ENCODE data around the gene GPR132. TPM values are rescaled to one million over a fixed set of nuclear protein-coding genes. Genes with fewer than 3 reads are reported as not detected.

The GPR132 gene
- total and polyA plus RNA-seq, 2 of the 13 experiments (the other 11 are each of a cell fraction or from before 2014, with no cell fraction given), result not detected

DNA sequence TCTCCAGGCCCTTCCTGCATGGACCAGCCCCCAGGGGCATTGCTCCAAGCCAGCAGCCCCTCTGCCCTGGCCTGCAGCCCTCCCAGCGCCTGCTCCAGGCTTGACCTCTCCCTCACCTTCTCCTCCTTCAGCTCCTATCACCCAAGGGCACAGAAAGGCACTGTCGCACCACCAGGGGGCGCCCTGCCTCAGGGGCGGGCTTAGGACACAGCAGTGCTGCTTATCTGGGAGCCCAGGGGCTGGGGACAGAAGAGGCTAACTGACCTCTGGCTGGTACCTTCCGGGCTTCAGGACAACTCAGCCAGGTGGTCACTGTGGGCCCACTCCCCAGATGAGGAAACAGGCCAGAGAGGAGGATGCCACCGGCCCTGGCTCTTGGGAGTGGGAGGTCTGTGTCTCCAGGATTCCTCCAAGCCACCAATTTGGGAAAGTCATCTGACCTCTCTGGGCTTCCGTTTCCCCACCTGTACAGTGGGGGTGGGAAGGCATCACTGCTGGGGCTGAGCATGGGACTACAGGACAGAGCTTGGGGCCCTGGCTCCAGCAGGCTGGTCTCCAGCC, 25.3 kb upstream of the GPR132 start (continued):
- TF ChIP-seq, protein P1, sequence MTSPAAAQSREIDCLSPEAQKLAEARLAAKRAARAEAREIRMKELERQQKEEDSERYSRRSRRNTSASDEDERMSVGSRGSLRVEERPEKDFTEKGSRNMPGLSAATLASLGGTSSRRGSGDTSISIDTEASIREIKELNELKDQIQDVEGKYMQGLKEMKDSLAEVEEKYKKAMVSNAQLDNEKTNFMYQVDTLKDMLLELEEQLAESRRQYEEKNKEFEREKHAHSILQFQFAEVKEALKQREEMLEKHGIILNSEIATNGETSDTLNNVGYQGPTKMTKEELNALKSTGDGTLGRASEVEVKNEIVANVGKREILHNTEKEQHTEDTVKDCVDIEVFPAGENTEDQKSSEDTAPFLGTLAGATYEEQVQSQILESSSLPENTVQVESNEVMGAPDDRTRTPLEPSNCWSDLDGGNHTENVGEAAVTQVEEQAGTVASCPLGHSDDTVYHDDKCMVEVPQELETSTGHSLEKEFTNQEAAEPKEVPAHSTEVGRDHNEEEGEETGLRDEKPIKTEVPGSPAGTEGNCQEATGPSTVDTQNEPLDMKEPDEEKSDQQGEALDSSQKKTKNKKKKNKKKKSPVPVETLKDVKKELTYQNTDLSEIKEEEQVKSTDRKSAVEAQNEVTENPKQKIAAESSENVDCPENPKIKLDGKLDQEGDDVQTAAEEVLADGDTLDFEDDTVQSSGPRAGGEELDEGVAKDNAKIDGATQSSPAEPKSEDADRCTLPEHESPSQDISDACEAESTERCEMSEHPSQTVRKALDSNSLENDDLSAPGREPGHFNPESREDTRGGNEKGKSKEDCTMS (CRISPR knock-in tag; conservative IDR thresholded peaks at IDR 0.05), result no peak
- peak; percentile 72; the same call in 1 of the 2 replicates for TF ChIP-seq RXRA (CRISPR knock-in tag; IDR thresholded peaks at IDR 0.05)
- peak; percentile 60; the same call in 1 of the 2 replicates for TF ChIP-seq PITX1 (CRISPR knock-in tag; IDR thresholded peaks at IDR 0.05)
- peak; percentile 20; the same call in 1 of the 2 replicates for TF ChIP-seq SALL1 (CRISPR knock-in tag; IDR thresholded peaks at IDR 0.05)
- 0 out of 2 replicates have a peak, but pooled peaks have one; percentile 28 for TF ChIP-seq ZSCAN31 (CRISPR knock-in tag; IDR thresholded peaks at IDR 0.05; ENCODE audit: low read depth)
- 0 out of 2 replicates have a peak, but pooled peaks have one; percentile 19 for TF ChIP-seq MED1 (CRISPR knock-in tag; IDR thresholded peaks at IDR 0.05)
- peak; percentile 17 for TF ChIP-seq HNRNPLL (IDR thresholded peaks at IDR 0.05; ENCODE audit: low read depth, low read length, poor library complexity, severe bottlenecking)
- TF ChIP-seq, protein P2, sequence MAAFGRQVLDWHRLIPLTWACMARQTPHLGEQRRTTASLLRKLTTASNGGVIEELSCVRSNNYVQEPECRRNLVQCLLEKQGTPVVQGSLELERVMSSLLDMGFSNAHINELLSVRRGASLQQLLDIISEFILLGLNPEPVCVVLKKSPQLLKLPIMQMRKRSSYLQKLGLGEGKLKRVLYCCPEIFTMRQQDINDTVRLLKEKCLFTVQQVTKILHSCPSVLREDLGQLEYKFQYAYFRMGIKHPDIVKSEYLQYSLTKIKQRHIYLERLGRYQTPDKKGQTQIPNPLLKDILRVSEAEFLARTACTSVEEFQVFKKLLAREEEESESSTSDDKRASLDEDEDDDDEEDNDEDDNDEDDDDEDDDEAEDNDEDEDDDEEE (CRISPR knock-in tag; IDR thresholded peaks at IDR 0.05), result 0 out of 2 replicates have a peak, but pooled peaks have one; percentile 54
- TF ChIP-seq, protein P3, sequence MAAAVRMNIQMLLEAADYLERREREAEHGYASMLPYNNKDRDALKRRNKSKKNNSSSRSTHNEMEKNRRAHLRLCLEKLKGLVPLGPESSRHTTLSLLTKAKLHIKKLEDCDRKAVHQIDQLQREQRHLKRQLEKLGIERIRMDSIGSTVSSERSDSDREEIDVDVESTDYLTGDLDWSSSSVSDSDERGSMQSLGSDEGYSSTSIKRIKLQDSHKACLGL (CRISPR knock-in tag; IDR thresholded peaks at IDR 0.05), result 0 out of 2 replicates have a peak, but pooled peaks have one; percentile 8
- peak in 1 of 2 experiments; percentile 40; a peak in 1 of 4 replicates for TF ChIP-seq NR2F1 (CRISPR knock-in tag; IDR thresholded peaks at IDR 0.05)
- no peak for TF ChIP-seq FOSL1 (CRISPR knock-in tag; IDR thresholded peaks at IDR 0.05; ENCODE audit: borderline replicate concordance)
- TF ChIP-seq RARA (CRISPR knock-in tag; IDR thresholded peaks at IDR 0.05), result peak; percentile 51
- TF ChIP-seq ZNF629 (CRISPR knock-in tag; conservative IDR thresholded peaks at IDR 0.05), result 0 out of 2 replicates have a peak, but pooled peaks have one; percentile 5
- TF ChIP-seq GATAD1 (CRISPR knock-in tag; IDR thresholded peaks at IDR 0.05), result peak; percentile 18; the same call in 1 of the 2 replicates
- TF ChIP-seq TBX2 (CRISPR knock-in tag; IDR thresholded peaks at IDR 0.05; ENCODE audit: borderline replicate concordance), result 0 out of 2 replicates have a peak, but pooled peaks have one; percentile 31
- no peak for TF ChIP-seq SP1 (IDR thresholded peaks at IDR 0.05)
- peak; percentile 76 for TF ChIP-seq SP1 (CRISPR knock-in tag; IDR thresholded peaks at IDR 0.05)
- TF ChIP-seq, protein P4, sequence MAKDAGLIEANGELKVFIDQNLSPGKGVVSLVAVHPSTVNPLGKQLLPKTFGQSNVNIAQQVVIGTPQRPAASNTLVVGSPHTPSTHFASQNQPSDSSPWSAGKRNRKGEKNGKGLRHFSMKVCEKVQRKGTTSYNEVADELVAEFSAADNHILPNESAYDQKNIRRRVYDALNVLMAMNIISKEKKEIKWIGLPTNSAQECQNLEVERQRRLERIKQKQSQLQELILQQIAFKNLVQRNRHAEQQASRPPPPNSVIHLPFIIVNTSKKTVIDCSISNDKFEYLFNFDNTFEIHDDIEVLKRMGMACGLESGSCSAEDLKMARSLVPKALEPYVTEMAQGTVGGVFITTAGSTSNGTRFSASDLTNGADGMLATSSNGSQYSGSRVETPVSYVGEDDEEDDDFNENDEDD (CRISPR knock-in tag; IDR thresholded peaks at IDR 0.05; ENCODE audit: borderline replicate concordance), result 0 out of 2 replicates have a peak, but pooled peaks have one; percentile 28
- TF ChIP-seq, protein P5, sequence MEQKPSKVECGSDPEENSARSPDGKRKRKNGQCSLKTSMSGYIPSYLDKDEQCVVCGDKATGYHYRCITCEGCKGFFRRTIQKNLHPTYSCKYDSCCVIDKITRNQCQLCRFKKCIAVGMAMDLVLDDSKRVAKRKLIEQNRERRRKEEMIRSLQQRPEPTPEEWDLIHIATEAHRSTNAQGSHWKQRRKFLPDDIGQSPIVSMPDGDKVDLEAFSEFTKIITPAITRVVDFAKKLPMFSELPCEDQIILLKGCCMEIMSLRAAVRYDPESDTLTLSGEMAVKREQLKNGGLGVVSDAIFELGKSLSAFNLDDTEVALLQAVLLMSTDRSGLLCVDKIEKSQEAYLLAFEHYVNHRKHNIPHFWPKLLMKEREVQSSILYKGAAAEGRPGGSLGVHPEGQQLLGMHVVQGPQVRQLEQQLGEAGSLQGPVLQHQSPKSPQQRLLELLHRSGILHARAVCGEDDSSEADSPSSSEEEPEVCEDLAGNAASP (CRISPR knock-in tag; IDR thresholded peaks at IDR 0.05; ENCODE audit: borderline replicate concordance), result peak; percentile 48; the same call in 1 of the 2 replicates
- TF ChIP-seq, protein P6, sequence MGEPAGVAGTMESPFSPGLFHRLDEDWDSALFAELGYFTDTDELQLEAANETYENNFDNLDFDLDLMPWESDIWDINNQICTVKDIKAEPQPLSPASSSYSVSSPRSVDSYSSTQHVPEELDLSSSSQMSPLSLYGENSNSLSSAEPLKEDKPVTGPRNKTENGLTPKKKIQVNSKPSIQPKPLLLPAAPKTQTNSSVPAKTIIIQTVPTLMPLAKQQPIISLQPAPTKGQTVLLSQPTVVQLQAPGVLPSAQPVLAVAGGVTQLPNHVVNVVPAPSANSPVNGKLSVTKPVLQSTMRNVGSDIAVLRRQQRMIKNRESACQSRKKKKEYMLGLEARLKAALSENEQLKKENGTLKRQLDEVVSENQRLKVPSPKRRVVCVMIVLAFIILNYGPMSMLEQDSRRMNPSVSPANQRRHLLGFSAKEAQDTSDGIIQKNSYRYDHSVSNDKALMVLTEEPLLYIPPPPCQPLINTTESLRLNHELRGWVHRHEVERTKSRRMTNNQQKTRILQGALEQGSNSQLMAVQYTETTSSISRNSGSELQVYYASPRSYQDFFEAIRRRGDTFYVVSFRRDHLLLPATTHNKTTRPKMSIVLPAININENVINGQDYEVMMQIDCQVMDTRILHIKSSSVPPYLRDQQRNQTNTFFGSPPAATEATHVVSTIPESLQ (CRISPR knock-in tag; conservative IDR thresholded peaks at IDR 0.05), result no peak

Measured in HepG2 (cell line).